GM12872 (cell line): Measurements from ENCODE around the gene TMEM178B.

Source experiments
- TF ChIP-seq, protein P1 (sequence below): IDR thresholded peaks from 3 replicates; pipeline ENCODE4 v1.5.1; 2011; ENCODE audit warnings: low read depth, mild to moderate bottlenecking, low read length, moderate library complexity; ENCODE audit not compliant: insufficient read depth

Gene TMEM178B

DNA sequence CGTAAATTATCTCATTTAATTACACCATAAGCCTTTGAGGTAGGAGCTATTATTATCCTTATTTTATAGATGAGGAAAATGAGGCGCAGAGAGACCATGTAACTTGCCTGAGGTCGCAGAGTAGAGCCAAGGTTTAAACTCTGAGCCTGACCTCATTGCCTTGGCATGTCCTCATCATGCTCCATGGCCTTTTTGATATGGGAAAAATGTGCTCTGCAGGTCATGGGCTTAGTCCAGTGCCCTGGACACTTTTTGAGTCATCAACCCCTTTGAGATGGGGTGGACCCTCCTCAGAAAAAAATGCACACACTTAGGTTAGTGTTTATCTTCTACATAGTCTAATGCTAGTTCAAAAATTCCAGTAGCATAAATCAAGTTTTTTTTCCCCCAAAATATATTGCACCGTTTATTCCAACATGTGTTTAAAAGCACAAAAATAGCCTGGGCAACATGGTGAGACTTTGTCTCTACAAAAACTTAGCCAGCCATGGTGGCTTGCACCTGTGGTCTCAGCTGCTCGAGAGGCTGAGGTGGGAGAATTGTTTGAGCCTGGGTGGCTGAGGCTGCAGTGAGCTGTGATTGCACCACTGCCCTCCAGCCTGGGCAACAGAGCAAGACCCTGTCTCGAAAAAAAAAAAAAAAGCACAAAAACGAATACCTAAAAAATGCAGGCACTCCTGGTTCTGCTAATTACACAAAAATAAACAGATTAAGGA, 28.6 kb upstream of the TMEM178B start:
- TF ChIP-seq, protein P1, sequence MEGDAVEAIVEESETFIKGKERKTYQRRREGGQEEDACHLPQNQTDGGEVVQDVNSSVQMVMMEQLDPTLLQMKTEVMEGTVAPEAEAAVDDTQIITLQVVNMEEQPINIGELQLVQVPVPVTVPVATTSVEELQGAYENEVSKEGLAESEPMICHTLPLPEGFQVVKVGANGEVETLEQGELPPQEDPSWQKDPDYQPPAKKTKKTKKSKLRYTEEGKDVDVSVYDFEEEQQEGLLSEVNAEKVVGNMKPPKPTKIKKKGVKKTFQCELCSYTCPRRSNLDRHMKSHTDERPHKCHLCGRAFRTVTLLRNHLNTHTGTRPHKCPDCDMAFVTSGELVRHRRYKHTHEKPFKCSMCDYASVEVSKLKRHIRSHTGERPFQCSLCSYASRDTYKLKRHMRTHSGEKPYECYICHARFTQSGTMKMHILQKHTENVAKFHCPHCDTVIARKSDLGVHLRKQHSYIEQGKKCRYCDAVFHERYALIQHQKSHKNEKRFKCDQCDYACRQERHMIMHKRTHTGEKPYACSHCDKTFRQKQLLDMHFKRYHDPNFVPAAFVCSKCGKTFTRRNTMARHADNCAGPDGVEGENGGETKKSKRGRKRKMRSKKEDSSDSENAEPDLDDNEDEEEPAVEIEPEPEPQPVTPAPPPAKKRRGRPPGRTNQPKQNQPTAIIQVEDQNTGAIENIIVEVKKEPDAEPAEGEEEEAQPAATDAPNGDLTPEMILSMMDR, result no peak

DNA sequence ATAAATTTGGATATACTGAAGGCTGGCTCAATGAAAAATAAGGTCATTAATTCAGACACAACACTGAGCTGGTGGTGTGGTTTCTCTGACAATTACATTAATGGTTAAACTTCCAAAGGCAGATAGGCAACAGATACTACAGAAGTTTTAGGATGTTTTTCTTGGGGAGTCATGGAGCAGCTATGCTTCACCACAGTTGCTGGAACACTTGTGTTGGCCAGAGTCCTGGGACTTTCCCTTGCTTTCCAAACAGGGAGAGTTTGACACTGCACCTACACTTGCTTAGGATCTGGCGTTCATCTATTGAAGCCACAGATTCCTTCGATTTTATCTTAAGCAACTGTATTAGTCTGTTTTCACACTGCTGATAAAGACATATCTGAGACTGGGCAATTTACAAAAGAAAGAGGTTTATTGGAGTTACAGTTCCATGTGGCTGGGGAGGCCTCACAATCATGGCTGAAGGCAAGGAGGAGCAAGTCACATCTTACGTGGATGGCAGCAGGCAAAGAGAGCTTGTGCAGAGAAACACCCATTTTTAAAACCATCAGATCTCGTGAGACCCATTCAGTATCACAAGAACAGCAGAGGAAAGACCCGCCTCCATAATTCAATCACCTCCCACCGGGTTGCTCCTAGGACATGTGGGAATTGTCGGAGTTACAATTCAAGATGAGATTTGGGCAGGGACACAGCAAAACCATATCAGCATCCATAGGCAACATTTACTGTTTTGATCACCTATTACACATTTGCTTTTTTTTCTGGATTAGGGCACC, 27.8 kb upstream of the TMEM178B start:
- TF ChIP-seq, protein P1, result no peak

DNA sequence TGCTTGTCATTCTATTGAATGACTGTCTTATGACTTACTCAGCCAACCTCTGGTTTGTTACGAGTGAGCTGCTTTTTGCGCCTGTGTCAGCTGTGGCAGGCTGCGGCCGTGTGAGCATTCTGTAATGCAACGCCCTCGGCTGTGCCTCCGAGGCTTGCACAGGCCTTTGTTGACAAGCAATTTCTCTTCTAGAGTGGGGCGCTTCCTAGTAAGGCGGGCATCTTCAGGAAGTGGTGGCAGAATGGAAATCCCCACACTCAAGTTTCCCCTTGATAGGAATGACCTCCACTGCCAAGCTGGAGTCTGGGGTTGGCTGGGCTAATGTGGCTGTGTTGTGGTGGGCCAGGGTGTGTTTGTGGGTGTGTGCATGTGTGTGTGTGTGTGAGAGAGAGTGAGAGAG, 20.2 kb upstream of the TMEM178B start:
- TF ChIP-seq, protein P1, result no peak

DNA sequence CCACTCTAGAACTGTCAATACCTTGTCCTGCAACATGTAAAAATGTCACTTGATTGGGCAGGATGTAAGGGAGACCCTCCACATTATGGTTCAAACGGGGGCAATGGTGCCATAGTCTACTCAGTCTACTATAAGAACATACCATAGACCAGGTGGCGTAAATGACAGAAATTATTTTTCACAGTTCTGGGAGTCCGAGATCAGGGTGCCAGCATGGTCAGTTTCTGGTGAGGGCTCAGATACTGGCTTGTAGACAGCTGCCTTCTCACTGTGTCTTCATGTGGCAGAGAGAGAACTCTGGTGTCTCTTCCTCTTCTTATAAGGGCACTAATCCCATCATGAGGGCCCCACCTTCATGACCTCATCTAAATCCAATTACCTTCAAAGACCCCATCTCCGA, 18.7 kb upstream of the TMEM178B start:
- TF ChIP-seq, protein P1, result no peak

DNA sequence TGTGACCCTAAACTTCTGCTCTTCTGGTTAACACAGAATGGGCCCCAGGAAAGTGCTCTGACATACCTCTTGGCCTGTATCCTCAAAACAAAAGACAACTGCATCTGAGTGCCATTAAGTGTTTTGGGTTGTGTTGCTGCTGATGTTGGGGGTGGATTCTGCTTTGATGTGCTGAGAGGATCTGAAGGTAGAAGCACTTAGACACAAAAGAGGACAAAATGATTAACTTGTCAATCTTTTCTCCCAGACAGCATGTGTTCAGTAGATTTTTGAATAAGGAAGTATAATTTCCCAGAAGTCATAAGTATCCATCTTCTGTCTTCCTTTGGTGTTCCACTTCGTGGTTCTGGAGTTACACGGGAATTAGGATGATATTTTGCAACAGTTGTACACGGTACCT, 16.1 kb upstream of the TMEM178B start:
- TF ChIP-seq, protein P1, result no peak

DNA sequence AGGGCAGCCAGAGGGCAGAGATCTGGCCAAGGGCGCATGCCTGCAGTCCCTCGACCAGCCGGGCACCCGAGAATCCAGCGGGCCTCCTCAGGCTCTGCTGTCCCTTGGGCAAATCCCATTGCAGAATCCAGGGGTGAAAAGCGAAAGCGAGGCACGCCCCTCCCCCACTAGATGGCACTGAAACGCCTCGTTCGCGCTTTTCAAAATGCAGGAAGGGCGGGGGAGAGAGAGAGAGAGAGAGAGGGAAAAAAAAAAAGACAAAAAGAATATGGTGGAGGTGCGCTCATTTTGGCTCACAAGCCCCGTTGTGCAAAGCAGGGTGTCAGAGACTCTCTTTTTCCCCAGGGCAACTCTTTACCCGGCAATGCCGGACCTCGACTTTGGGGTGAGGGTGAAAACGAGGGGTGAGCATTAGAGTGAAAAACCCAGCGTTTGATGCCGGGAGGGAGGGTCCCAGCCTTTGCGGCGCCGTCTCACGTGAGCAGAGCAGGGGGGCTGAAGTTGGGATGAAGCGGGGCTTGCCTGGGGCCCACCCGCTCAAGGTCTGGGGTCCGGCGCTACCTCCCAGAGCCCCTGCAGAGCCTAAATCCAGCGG, 2.5 kb upstream of the TMEM178B start:
- TF ChIP-seq, protein P1, result no peak

DNA sequence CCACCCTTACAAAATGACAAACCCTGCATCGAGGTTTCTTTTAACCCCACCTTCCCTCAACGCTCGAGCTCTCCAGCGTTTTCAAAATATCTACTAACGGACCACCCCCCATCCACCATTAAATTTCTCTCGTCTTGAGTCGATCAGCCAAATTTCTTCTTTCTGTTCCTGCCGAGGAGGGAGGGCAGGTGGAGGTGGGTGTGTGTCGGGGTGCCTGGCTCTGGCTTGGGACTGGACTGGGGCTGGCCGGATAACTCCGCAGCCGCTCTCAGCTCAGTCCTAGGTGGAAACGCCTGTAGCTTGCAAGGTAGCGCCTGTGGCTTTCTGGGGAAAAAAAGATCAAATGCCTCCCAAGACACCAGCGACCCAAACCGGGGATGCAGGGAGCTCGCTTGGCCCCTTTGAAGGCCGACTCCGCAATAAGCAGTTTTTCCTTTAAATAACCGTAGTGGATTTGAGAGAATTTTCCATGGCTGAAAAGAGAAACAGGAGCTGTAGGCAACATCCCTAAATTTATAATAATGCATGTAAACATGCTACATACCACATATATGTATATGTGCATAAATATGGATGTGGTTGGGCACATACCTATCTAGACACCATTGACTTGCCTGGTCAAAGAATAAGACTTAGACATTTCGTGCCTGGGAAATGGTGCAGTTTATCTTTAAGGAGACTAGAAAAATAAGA, 1.9 kb upstream of the TMEM178B start:
- TF ChIP-seq, protein P1, result no peak
